HG03025 (cell line): Measurements from ENCODE around the gene KIF12.

ENCODE experiments used
- ATAC-seq: cut with Tn5 transposase; IDR thresholded peaks from one replicate; pipeline ENCODE4 v1.9.1; 2021; ENCODE audit warnings: mild to moderate bottlenecking, moderate library complexity; ENCODE audit not compliant: unreplicated experiment, low FRiP score

Gene KIF12

GRCh38 chr9:114107286-114108001 lies 8.4 kb upstream of the KIF12 start:
- ATAC-seq, result no peak

- ATAC-seq, result no peak
Measured at GRCh38 chr9:114105236-114105635, 6.1 kb upstream of the KIF12 start.

- no peak for ATAC-seq
Measured at GRCh38 chr9:114102484-114102883, 3.4 kb upstream of the KIF12 start.

GRCh38 chr9:114100536-114100935 lies 1.4 kb upstream of the KIF12 start:
- ATAC-seq, result no peak

GRCh38 chr9:114099669-114100270 lies 678 bp upstream of the KIF12 start:
- ATAC-seq, result no peak

GRCh38 chr9:114098021-114098935 lies 814 bp downstream of the KIF12 start:
- no peak for ATAC-seq

GRCh38 chr9:114097613-114098020 lies 1.5 kb downstream of the KIF12 start:
- no peak for ATAC-seq

GRCh38 chr9:114096866-114097612 lies 2.1 kb downstream of the KIF12 start:
- ATAC-seq, result no peak

GRCh38 chr9:114096041-114096511 lies 3.0 kb downstream of the KIF12 start:
- no peak for ATAC-seq

GRCh38 chr9:114094971-114095370 lies 4.1 kb downstream of the KIF12 start:
- ATAC-seq, result no peak

GRCh38 chr9:114093761-114094505 lies 5.2 kb downstream of the KIF12 start:
- no peak for ATAC-seq

- ATAC-seq, result no peak
Measured at GRCh38 chr9:114093031-114093471, 6.0 kb downstream of the KIF12 start.

GRCh38 chr9:114092336-114092735 lies 6.8 kb downstream of the KIF12 start:
- no peak for ATAC-seq

GRCh38 chr9:114091711-114092110 lies 7.4 kb downstream of the KIF12 start:
- ATAC-seq, result no peak

- ATAC-seq, result no peak
Measured at GRCh38 chr9:114090798-114091197, 8.3 kb downstream of the KIF12 start.

GRCh38 chr9:114089206-114089840 lies 9.8 kb downstream of the KIF12 start:
- no peak for ATAC-seq

GRCh38 chr9:114088571-114089170 lies 10.4 kb downstream of the KIF12 start:
- ATAC-seq, result no peak

- no peak for ATAC-seq
Measured at GRCh38 chr9:114087721-114088120, 11.4 kb downstream of the KIF12 start.

GRCh38 chr9:114086607-114087006 lies 12.5 kb downstream of the KIF12 start:
- no peak for ATAC-seq
